BLaER1 (cell line): ENCODE measurements around the gene TADA2B.

Source experiments
- H3K27ac ChIP-seq: shearing (Covaris generic); formaldehyde crosslinking; 2 replicates; pipeline ENCODE4 v1.8.1; 2022
- H3K27me3 ChIP-seq: shearing (Covaris generic); formaldehyde crosslinking; 2 replicates; pipeline ENCODE4 v1.8.1; 2022
- H3K36me3 ChIP-seq: shearing (Covaris generic); formaldehyde crosslinking; 2 replicates; pipeline ENCODE4 v1.8.1; 2022
- H3K4me1 ChIP-seq: shearing (Covaris generic); formaldehyde crosslinking; 2 replicates; pipeline ENCODE4 v1.8.1; 2022
- H3K4me2 ChIP-seq: shearing (Covaris generic); formaldehyde crosslinking; 2 replicates; pipeline ENCODE4 v1.8.1; 2022
- H3K4me3 ChIP-seq: shearing (Covaris generic); formaldehyde crosslinking; 2 replicates; pipeline ENCODE4 v1.8.1; 2022
- H3K9ac ChIP-seq: shearing (Covaris generic); formaldehyde crosslinking; 2 replicates; pipeline ENCODE4 v1.8.1; 2022
- H3K9me3 ChIP-seq: shearing (Covaris generic); formaldehyde crosslinking; 2 replicates; pipeline ENCODE4 v1.8.1; 2022
- H4K20me1 ChIP-seq: shearing (Covaris generic); formaldehyde crosslinking; 2 replicates; pipeline ENCODE4 v1.8.1; 2022
- Cebpa-rat ChIP-seq: shearing (Covaris generic); IDR thresholded peaks from 2 replicates; pipeline ENCODE4 v1.8.1; 2022

TADA2B gene

DNA sequence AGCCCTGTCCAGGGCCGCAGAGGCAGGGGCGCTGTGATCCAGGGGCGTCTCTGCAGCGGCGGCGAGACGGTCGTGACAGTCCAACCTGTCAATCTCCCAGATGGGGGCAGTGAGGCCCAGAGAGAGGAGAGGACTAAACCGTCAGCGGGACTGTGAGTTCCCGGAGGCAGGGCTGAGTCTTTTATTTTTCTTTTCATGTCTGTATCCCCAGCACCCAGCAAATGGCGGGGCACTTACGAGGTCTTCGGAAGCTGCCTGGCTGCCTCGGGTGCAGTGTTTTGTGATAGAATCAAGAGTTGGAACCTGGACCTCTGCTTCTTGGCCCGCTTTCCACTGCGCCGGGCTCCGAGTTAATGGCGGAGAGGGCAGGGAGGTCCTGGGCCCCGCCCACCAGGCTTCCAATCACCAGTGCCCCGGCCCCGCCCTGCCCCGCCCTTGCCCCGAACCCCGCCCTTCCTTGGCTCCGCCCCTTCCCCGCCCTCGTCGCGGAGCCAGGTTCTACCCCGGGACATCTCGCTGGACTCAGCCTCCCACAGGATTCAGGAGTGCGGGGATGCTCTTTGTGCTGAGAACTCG is 59.9 kb downstream of the TADA2B start:
- Histone ChIP-seq H3K9me3 (no peaks in the 10 kb centered on the region), H3K27ac (peak overlapping the region; percentile 56; the same call in 1 of the 2 replicates), H3K4me1 (peaks cover 34% of the 10 kb centered on the region), H3K36me3 (no peaks in the 10 kb centered on the region), H3K9ac (peak overlapping the region; percentile 74), H3K4me3 (peak overlapping the region; percentile 73), H4K20me1 (no peaks in the 10 kb centered on the region), H3K27me3 (no peaks in the 10 kb centered on the region), H3K4me2 (peak overlapping the region; percentile 98)
- no peak for TF ChIP-seq Cebpa-rat

- Histone ChIP-seq H3K27me3 (no peaks in the 10 kb centered on the region), H3K27ac (no peak overlapping the region), H3K9me3 (no peaks in the 10 kb centered on the region), H3K4me3 (0 out of 2 replicates have a peak overlapping the region, but pooled peaks have one; percentile 73), H3K9ac (no peak overlapping the region), H3K4me1 (peaks cover 34% of the 10 kb centered on the region), H4K20me1 (no peaks in the 10 kb centered on the region), H3K4me2 (peak overlapping the region; percentile 69), H3K36me3 (no peaks in the 10 kb centered on the region)
- no peak for TF ChIP-seq Cebpa-rat
Observed at GRCh38 chr4:7103607-7104365, 60.6 kb downstream of the TADA2B start.

DNA sequence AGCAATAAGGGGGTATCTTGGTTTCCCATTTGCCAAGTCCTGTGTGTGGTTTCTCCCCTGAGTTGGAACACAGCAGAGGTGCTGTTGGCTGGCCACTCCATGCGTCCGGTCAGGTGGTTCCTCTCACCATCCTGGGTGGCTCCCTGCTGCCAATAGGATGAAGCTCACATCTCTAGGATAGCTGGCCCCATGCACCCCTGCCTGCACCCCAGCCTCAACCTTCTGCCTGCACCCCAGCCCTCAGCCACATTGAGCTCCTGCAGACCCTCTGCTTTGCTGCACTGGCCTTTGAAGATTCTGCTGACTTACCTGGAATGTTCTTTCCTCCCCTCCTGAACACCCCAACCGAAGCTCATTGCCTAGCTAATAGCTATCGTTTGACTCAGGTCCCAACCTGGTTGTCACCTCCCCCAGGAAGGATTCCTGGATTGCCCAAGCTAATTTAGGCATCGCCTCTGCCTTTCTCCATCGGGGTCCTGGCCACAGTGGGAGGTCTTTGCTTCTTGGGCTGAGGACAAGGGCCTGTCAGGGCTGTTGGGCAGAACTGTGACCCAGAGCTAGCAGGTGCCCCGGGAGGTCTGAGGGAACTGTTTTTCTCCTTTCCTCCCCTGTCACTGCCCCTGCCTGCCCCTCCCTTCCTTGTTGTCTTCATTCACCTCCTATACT is 61.3 kb downstream of the TADA2B start:
- Histone ChIP-seq H3K4me2 (no peak overlapping the region), H4K20me1 (no peaks in the 10 kb centered on the region), H3K4me3 (no peak overlapping the region), H3K27me3 (no peaks in the 10 kb centered on the region), H3K9ac (no peak overlapping the region), H3K4me1 (peaks cover 34% of the 10 kb centered on the region), H3K36me3 (no peaks in the 10 kb centered on the region), H3K27ac (no peak overlapping the region), H3K9me3 (no peaks in the 10 kb centered on the region)
- no peak for TF ChIP-seq Cebpa-rat

DNA sequence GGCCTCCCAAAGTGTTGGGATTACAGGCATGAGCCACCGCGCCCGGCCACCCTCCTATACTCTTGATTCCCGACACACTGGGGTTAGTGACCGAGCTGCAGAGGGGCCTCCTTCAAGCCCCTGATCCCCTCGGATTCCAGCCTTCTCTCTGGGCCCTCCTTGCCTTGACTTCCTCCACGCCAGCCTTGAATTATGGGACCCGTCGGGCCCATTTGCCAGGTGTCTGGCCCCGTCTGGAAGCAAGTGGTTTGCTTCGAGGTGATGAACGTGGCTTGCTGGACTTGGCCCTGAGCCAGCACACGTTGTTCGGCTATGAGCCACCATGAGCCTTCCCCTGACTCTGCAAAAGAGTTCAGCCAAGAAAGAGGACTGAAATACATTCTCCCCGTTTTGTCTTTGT is 62.1 kb downstream of the TADA2B start:
- Histone ChIP-seq H3K4me3 (no peak overlapping the region), H4K20me1 (no peaks in the 10 kb centered on the region), H3K27me3 (no peaks in the 10 kb centered on the region), H3K9ac (no peak overlapping the region), H3K9me3 (peaks cover 3% of the 10 kb centered on the region; the same call in 1 of the 2 replicates), H3K27ac (no peak overlapping the region), H3K36me3 (no peaks in the 10 kb centered on the region), H3K4me2 (no peak overlapping the region), H3K4me1 (peaks cover 34% of the 10 kb centered on the region)
- TF ChIP-seq Cebpa-rat = no peak

DNA sequence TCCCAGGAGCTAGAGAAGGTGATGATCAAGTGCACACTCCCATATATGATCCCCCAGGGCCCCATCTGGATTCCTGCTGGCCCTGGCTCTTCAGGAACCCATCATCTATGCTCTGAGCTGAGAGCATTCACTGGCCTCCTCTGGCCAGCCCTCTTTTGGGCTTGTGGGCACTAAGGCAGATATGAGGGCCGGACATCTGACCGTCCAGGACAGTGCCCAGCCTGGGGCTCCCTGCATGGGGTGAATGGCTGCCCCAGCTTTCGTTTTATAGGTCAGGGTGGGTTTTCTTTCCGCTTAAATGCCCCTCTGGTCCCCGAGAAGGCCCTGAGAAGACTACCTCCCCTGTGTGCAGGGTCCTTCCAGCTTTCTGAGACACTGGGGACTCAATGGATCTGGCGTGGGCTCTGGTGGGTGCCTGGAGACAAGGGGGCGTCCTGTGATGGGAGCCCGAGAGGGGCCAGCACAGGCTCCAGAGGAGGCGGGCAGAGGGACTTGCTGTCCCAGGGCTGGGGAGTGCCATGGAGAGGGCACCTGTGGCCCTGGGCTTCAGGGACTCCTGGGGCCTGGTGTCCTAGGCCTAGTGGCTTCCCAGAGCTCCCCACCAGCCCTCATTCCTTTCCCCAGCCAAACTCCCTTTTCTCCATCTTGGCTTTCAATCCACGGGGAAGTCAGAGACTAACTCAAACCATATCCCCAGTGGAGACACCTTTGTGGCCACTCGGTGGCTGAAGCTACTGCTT is 64.2 kb downstream of the TADA2B start:
- Histone ChIP-seq H3K27me3 (no peaks in the 10 kb centered on the region), H3K27ac (no peak overlapping the region), H3K4me2 (no peak overlapping the region), H4K20me1 (no peaks in the 10 kb centered on the region), H3K4me3 (no peak overlapping the region), H3K9ac (no peak overlapping the region), H3K36me3 (no peaks in the 10 kb centered on the region), H3K9me3 (peaks cover 23% of the 10 kb centered on the region), H3K4me1 (peaks cover 17% of the 10 kb centered on the region)
- TF ChIP-seq Cebpa-rat = no peak
